Measurements from ENCODE around the gene PHKA2. TPM values are rescaled to one million over a fixed set of nuclear protein-coding genes. Genes with fewer than 3 reads are reported as not detected.

The PHKA2 gene
- total and polyA plus RNA-seq, 2 of the 4 experiments (the other 2 are of a cell fraction): 10.0 to 21.5 TPM

GRCh38 chrX:18900401-18900976, 83.4 kb downstream of the PHKA2 start:
- no peak overlapping the region for H4K5ac ChIP-seq (ENCODE audit: low read depth, low read length)
- no peak overlapping the region for H3K23ac ChIP-seq (ENCODE audit: low read depth, low read length)
- H3K9me3 ChIP-seq (ENCODE audit: control insufficient read depth, insufficient read depth, low read length): no peaks in the 10 kb centered on the region; the same call in 1 of the 2 replicates
- H3K4me1 ChIP-seq (ENCODE audit: control insufficient read depth, insufficient read depth, low read length): no peaks in the 10 kb centered on the region
- H3K14ac ChIP-seq (replicated peaks; ENCODE audit: low read depth, low read length): no peak overlapping the region
- no TSS peak for BruUV-seq (replicated peaks)
- CTCF ChIA-PET: no interaction called here
- TF ChIP-seq MAZ (IDR thresholded peaks at IDR 0.05; ENCODE audit: borderline replicate concordance, low read depth, low read length): no peak
- H3K9me1 ChIP-seq (ENCODE audit: insufficient read depth, low read length): no peaks in the 10 kb centered on the region
- no peaks in the 10 kb centered on the region for H4K20me1 ChIP-seq (ENCODE audit: insufficient read depth, low read length)
- H2AFZ ChIP-seq (replicated peaks; ENCODE audit: low read length, poor library complexity): no peak overlapping the region
- no peak overlapping the region for H2BK5ac ChIP-seq (ENCODE audit: low read depth, low read length, poor library complexity, severe bottlenecking)
- intact Hi-C loops (cut with micrococcal nuclease): no loop called here
- H3K9ac ChIP-seq (ENCODE audit: low read depth, low read length): no peak overlapping the region
- H3K4me2 ChIP-seq (ENCODE audit: low read depth, low read length): no peak overlapping the region
- no peak overlapping the region for H2BK15ac ChIP-seq (ENCODE audit: low read depth, low read length)
- no peak overlapping the region for H3K4ac ChIP-seq (ENCODE audit: low read depth, low read length)
- no peak overlapping the region for H4K91ac ChIP-seq (ENCODE audit: insufficient read depth, low read depth, low read length)
- no peaks in the 10 kb centered on the region for H3K79me1 ChIP-seq (ENCODE audit: low read depth in 1 of 2, low read length in 2 of 2)
- H3K27ac ChIP-seq (ENCODE audit: insufficient read depth, low read length): no peak overlapping the region
- H3K18ac ChIP-seq (ENCODE audit: low read depth, low read length): no peak overlapping the region
- no peak overlapping the region for H3K4me3 ChIP-seq (ENCODE audit: insufficient read depth, low read depth, low read length)
- no peak overlapping the region for H2AK5ac ChIP-seq (ENCODE audit: low read depth, low read length)
- no peak overlapping the region for H2BK20ac ChIP-seq (ENCODE audit: low read depth, low read length)
- H2AK9ac ChIP-seq (replicated peaks; ENCODE audit: low read depth, low read length, poor library complexity): no peak overlapping the region
- no peak for DNase-seq
- ATAC-seq (ENCODE audit: low read depth): no peak
- H4K8ac ChIP-seq (ENCODE audit: low read depth in 2 of 2, low read length in 2 of 2): no peak overlapping the region
- no peaks in the 10 kb centered on the region for H3K27me3 ChIP-seq (ENCODE audit: control insufficient read depth, insufficient read depth, low read length)
- no peak overlapping the region for H3K56ac ChIP-seq (ENCODE audit: extremely low read depth, insufficient read depth, low read length)
- H2BK120ac ChIP-seq (ENCODE audit: low read depth, low read length): no peak overlapping the region
- POLR2A ChIA-PET (ENCODE audit: unreplicated experiment): no interaction called here
- no peaks in the 10 kb centered on the region for H3K36me3 ChIP-seq (ENCODE audit: control insufficient read depth, insufficient read depth, low read length)
- in situ Hi-C loops (cut with MboI; ENCODE audit: low sequenced_read_pairs): no loop called here
- WGBS, 2 experiments (ENCODE audit: extremely low coverage in 2 of 2, insufficient read length in 1 of 2): 86% methylated on average over 4 of the region's 15 CpGs; no CpG with 5 or more reads in 1 of the 2 experiments
- dilution Hi-C loops (cut with HindIII; ENCODE audit: low sequenced_read_pairs, unreplicated experiment): no loop called here
